ENCODE results near the gene AMZ1. TPM values are rescaled to one million over a fixed set of nuclear protein-coding genes. Genes with fewer than 3 reads are reported as not detected.

Gene AMZ1
- total RNA-seq, 1 donor = 2.5 TPM

DNA sequence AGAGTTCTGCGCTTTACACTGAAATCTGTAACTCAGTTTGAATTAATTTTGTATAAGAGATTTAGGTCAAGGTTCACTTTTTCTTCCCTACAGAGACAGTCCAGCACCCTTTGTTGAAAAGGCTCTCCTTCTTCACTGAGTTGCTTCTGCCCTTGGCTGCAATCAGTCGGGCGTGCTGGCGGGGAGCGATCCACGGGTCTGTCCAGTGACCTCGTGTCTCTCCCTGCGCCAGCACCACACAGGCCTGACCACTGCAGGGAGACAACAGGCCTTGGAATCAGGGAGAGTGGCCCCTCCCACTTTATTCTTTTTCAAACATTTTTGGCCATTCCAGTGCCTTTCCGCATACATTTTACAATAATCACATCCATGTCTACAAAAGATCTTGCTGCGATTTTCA lies 66.9 kb downstream of the AMZ1 start:
- Histone ChIP-seq H3K4me2 (ENCODE audit: insufficient read depth, low read length) (no peak overlapping the region), H3K79me2 (ENCODE audit: insufficient read depth, low read length) (peaks cover 65% of the 10 kb centered on the region), H3K27ac (ENCODE audit: low read depth, low read length) (no peak overlapping the region), H3K27me3 (ENCODE audit: insufficient read depth, low read length) (no peaks in the 10 kb centered on the region), H3K4me1 (ENCODE audit: insufficient read depth, low read length) (peaks cover 24% of the 10 kb centered on the region), H4K20me1 (ENCODE audit: insufficient read depth, low read length) (peaks cover 8% of the 10 kb centered on the region), H3K4me3 (ENCODE audit: insufficient read depth, low read length) (no peak overlapping the region), H3K9me3 (ENCODE audit: low read depth, low read length) (no peaks in the 10 kb centered on the region), H3K36me3 (ENCODE audit: insufficient read depth, low read length) (peaks cover 3% of the 10 kb centered on the region), H2AFZ (ENCODE audit: low read length) (no peak overlapping the region)
- TF ChIP-seq, protein P1, sequence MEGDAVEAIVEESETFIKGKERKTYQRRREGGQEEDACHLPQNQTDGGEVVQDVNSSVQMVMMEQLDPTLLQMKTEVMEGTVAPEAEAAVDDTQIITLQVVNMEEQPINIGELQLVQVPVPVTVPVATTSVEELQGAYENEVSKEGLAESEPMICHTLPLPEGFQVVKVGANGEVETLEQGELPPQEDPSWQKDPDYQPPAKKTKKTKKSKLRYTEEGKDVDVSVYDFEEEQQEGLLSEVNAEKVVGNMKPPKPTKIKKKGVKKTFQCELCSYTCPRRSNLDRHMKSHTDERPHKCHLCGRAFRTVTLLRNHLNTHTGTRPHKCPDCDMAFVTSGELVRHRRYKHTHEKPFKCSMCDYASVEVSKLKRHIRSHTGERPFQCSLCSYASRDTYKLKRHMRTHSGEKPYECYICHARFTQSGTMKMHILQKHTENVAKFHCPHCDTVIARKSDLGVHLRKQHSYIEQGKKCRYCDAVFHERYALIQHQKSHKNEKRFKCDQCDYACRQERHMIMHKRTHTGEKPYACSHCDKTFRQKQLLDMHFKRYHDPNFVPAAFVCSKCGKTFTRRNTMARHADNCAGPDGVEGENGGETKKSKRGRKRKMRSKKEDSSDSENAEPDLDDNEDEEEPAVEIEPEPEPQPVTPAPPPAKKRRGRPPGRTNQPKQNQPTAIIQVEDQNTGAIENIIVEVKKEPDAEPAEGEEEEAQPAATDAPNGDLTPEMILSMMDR (IDR thresholded peaks at IDR 0.05; ENCODE audit: extremely low read depth, low read depth, low read length) = no peak
- DNase-seq (ENCODE audit: insufficient read length, low spot score, missing footprints) = no peak

DNA sequence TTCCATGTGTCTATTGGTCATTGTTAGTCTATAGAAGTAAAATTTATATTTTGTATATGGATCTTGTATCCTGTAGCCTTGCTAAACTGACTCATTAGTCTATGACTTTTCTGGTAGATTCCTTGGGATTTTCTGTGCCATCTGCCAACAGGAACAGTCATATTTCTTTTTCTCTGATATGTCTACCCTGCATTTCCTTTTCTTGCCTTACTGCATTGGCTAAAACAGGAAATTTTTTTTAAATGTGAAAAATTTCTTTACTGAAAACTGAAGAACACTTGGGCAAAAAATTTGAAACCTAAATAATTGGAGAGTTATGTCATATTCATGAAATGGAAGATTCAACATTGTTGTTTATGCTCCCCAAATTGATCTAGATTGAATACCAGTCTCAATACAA lies 67.5 kb downstream of the AMZ1 start:
- H3K36me3 ChIP-seq (ENCODE audit: insufficient read depth, low read length) = peaks cover 3% of the 10 kb centered on the region
- H3K27me3 ChIP-seq (ENCODE audit: insufficient read depth, low read length) = no peaks in the 10 kb centered on the region
- no peak overlapping the region for H3K4me3 ChIP-seq (ENCODE audit: insufficient read depth, low read length)
- H3K4me1 ChIP-seq (ENCODE audit: insufficient read depth, low read length) = peaks cover 31% of the 10 kb centered on the region
- no peak overlapping the region for H3K27ac ChIP-seq (ENCODE audit: low read depth, low read length)
- TF ChIP-seq, protein P1 (IDR thresholded peaks at IDR 0.05; ENCODE audit: extremely low read depth, low read depth, low read length) = no peak
- H3K4me2 ChIP-seq (ENCODE audit: insufficient read depth, low read length) = no peak overlapping the region
- no peak for DNase-seq (ENCODE audit: insufficient read length, low spot score, missing footprints)
- H3K9me3 ChIP-seq (ENCODE audit: low read depth, low read length) = no peaks in the 10 kb centered on the region
- peaks cover 4% of the 10 kb centered on the region for H4K20me1 ChIP-seq (ENCODE audit: insufficient read depth, low read length)
- peaks cover 65% of the 10 kb centered on the region for H3K79me2 ChIP-seq (ENCODE audit: insufficient read depth, low read length)
- H2AFZ ChIP-seq (ENCODE audit: low read length) = no peak overlapping the region

DNA sequence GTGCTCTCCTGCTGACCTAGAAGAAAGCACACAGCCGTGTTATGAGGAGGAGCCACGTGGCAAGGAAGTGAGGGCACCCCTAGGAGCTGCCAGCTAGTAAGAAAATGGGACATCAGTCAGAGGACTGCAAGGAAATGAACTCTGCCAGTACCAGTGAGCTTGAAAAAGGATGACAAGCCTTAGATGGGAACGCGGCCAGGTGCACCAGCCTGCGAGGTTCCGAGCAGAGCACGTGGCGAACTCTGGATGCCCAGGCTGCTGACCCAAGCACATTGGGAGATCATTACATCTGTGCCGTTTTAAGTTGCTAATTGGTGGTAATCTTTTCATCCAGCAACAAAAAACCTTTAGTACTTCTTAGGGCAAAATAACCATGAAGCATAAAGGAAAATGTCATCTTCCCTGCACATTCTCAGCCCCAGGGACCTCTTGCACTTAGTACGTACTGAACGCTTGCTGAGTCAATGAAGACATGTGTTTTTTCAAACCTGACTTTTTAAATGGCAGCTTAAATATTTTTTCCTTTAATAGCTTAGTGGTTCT lies 69.4 kb downstream of the AMZ1 start:
- Histone ChIP-seq H3K27ac (ENCODE audit: low read depth, low read length) (peak overlapping the region; percentile 95), H3K4me3 (ENCODE audit: insufficient read depth, low read length) (peak overlapping the region; percentile 43), H4K20me1 (ENCODE audit: insufficient read depth, low read length) (peaks cover 4% of the 10 kb centered on the region), H3K27me3 (ENCODE audit: insufficient read depth, low read length) (no peaks in the 10 kb centered on the region), H3K4me1 (ENCODE audit: insufficient read depth, low read length) (peaks cover 44% of the 10 kb centered on the region), H2AFZ (ENCODE audit: low read length) (peak overlapping the region; percentile 2), H3K36me3 (ENCODE audit: insufficient read depth, low read length) (peaks cover 3% of the 10 kb centered on the region), H3K9me3 (ENCODE audit: low read depth, low read length) (no peaks in the 10 kb centered on the region), H3K79me2 (ENCODE audit: insufficient read depth, low read length) (peaks cover 62% of the 10 kb centered on the region), H3K4me2 (ENCODE audit: insufficient read depth, low read length) (peak overlapping the region; percentile 74)
- peak; percentile 57 for DNase-seq (ENCODE audit: insufficient read length, low spot score, missing footprints)
- TF ChIP-seq, protein P1 (IDR thresholded peaks at IDR 0.05; ENCODE audit: extremely low read depth, low read depth, low read length) = no peak

DNA sequence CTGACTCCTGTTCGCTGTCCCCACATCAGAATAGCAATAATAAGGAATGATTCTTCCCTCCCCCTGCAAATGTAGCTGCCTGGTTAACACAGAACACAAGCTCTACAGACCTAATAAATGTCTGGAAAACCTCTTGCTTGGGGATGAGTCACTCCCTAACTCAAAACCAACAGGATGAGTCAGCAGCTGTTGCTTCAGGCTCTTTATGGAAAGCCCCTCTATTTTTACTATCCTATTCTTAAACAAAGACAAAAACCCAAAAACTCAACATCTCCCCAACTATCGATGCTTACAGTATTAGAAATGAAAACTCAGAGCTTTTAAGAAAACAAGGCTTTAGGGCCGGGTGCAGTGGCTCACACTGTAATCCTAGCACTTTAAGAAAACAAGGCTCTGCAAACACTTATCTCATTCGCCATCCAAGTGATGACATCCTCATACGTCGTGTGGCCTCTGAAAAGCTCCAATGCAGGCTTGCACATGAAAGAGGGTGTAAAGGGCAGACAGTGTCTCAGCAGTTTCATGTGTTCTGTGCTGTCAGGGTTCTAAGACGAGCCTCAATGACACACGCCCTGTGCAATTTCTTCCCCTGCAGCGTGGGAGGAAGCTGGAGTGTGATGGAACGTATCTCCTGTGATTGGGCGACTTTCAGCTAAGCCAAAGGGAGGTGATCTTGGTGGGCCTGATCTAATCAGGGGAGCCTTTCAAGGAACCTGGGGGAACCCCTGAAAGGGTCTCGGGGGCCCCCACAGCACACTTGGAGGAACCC lies 70.1 kb downstream of the AMZ1 start:
- peak; percentile 94 for DNase-seq (ENCODE audit: insufficient read length, low spot score, missing footprints)
- Histone ChIP-seq H3K79me2 (ENCODE audit: insufficient read depth, low read length) (peaks cover 56% of the 10 kb centered on the region), H2AFZ (ENCODE audit: low read length) (peak overlapping the region; percentile 2), H3K4me2 (ENCODE audit: insufficient read depth, low read length) (peak overlapping the region; percentile 74), H3K27ac (ENCODE audit: low read depth, low read length) (peak overlapping the region; percentile 95), H3K4me3 (ENCODE audit: insufficient read depth, low read length) (peak overlapping the region; percentile 56), H3K36me3 (ENCODE audit: insufficient read depth, low read length) (peaks cover 3% of the 10 kb centered on the region), H3K4me1 (ENCODE audit: insufficient read depth, low read length) (peaks cover 51% of the 10 kb centered on the region), H3K27me3 (ENCODE audit: insufficient read depth, low read length) (no peaks in the 10 kb centered on the region), H4K20me1 (ENCODE audit: insufficient read depth, low read length) (peaks cover 4% of the 10 kb centered on the region), H3K9me3 (ENCODE audit: low read depth, low read length) (no peaks in the 10 kb centered on the region)
- TF ChIP-seq, protein P1 (IDR thresholded peaks at IDR 0.05; ENCODE audit: extremely low read depth, low read depth, low read length) = no peak

Data from osteoblast (primary cell).